Pancreas (tissue), 10 donors: ENCODE results near the gene KRT74. TPM values are rescaled to one million over a fixed set of nuclear protein-coding genes. Genes with fewer than 3 reads are reported as not detected.
"Not testable (repeated sequence)": the region's sequence is repeated elsewhere in the genome, so short reads cannot be mapped to it uniquely, and the experiment has no call there.

Experiments used
- ATAC-seq, 4 donors: fragments of 200-7000 bp; cut with Tn5 transposase; one replicate each; pipeline versions ENCODE4 v1.8.0 to v1.9.1; 2020; ENCODE audit warnings: mild to moderate bottlenecking in 4 of 4, moderate library complexity in 4 of 4
- DNase-seq, 6 donors: peaks; one replicate each; pipeline ENCODE4 v3.0.0-alpha.2; 2020
- FAIRE-seq: peaks from 2 replicates; lab custom pipeline; 2012; peaks lifted over from hg19 to GRCh38; lab: Jason Lieb, UNC
- H3K27ac ChIP-seq, 4 donors: fragments of 200-600 bp; sonication (generic); 1 replicate in 3 of 4; 2 replicates in 1 of 4; pipeline versions ENCODE4 v1.5.0 to v1.8.0; 2020
- H3K27me3 ChIP-seq, 4 donors: fragments of 200-600 bp; one replicate each; pipeline ENCODE4 v1.8.0; 2021
- H3K36me3 ChIP-seq, 3 donors: fragments of 200-600 bp; sonication (generic) in 1 of 3; one replicate each; pipeline versions ENCODE4 v1.5.0 to v1.8.0; 2020 to 2021
- H3K4me1 ChIP-seq, 3 donors: fragments of 200-600 bp; one replicate each; pipeline ENCODE4 v1.8.0; 2021
- H3K4me3 ChIP-seq, 4 donors: fragments of 200-600 bp; sonication (generic) in 2 of 4; one replicate each; pipeline versions ENCODE4 v1.5.0 to v1.8.0; 2020 to 2021
- H3K9me3 ChIP-seq, 4 donors: fragments of 200-600 bp; one replicate each; pipeline ENCODE4 v1.8.0; 2021
- CTCF ChIP-seq, 4 donors: fragments of 200-600 bp; sonication (generic) in 3 of 4; IDR thresholded peaks; one replicate each; pipeline versions ENCODE4 v1.5.0 to v1.8.0; 2021; ENCODE audit warnings: antibody characterized with exemption in 4 of 4
- WGBS, 2 donors: extraction: QIAGEN DNeasy Blood & Tissue Kit; methylation state at CpG; one replicate each; pipeline ENCODE4 v1.1.7; 2013; 5-methylcytosine and 5-hydroxymethylcytosine counted together
- intact Hi-C, 3 donors: fragments of 100-400 bp; cut with DNase I; formaldehyde crosslinking; loops; one replicate each; pipeline versions ENCODE4 v1.11.1 to v1.14.2; 2022
- polyA plus RNA-seq, 2 donors: library from polyadenylated mRNA; stranded (reverse); fragments of 200-250 nt; gene quantifications; one replicate each; pipeline ENCODE4 v1.2.3, GENCODE V29; 2013
- total RNA-seq, 6 donors: library from RNA; stranded (reverse); fragmentation: NEBNext Ultra II Directional in 4 of 6; extraction: Animal tissue kit (Norgen Biotek cat#: 25700) in 4 of 6; gene quantifications; one replicate each; pipeline versions ENCODE4 v1.2.1 to v1.2.4, GENCODE V29; 2021 to 2023
- donor health status: healthy with polysubstance abuse.
- donor health status: DM: no; HTN: no; CAD: no; lungs with moderate emphysema.
- donor health status: DM: no; HTN: no; CAD: no.
- donor health status: control.
- donor health status: control.
- donor health status: Bipolar disorder and iron deficiency.
- donor health status: DM: yes; HTN: yes; CAD: no.
- donor health status: DM: no; HTN: no; CAD: no.
- donor health status: DM: no; HTN: no; CAD: no.
- donor health status: DM: yes; HTN: yes; CAD: no.

Gene KRT74
- total and polyA plus RNA-seq, 8 donors: not detected

DNA sequence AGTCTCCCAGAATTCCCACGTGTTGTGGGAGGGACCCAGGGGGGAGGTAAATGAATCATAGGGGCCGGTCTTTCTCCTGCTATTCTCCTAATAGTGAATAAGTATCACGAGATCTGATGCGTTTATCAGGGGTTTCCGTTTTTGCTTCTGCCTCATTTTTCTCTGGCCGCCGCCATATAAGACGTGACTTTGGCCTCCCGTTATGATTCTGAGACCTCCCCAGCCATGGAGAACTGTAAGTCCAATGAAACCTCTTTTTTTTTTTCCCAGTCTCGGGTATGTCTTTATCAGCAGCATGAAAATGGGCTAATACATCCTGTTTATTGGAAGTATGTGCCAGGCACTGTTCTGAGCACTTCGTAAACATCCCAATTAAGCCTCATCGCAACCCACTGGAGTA lies 26.8 kb upstream of the KRT74 start:
- ATAC-seq: no peak
- TF ChIP-seq CTCF (IDR thresholded peaks at IDR 0.05): no peak
- no peak overlapping the region for H3K4me3 ChIP-seq
- DNase-seq: no peak
- peaks cover 0 to 10% (median 4%) of the 10 kb centered on the region in 4 donors for H3K27me3 ChIP-seq
- H3K27ac ChIP-seq: no peak overlapping the region
- H3K36me3 ChIP-seq: no peaks in the 10 kb centered on the region
- no peak for FAIRE-seq
- intact Hi-C loops: no loop called here
- 76 to 86% methylated on average over 12 of the region's 12 CpGs for WGBS, 2 donors
- no peaks in the 10 kb centered on the region for H3K4me1 ChIP-seq
- no peaks in the 10 kb centered on the region for H3K9me3 ChIP-seq

DNA sequence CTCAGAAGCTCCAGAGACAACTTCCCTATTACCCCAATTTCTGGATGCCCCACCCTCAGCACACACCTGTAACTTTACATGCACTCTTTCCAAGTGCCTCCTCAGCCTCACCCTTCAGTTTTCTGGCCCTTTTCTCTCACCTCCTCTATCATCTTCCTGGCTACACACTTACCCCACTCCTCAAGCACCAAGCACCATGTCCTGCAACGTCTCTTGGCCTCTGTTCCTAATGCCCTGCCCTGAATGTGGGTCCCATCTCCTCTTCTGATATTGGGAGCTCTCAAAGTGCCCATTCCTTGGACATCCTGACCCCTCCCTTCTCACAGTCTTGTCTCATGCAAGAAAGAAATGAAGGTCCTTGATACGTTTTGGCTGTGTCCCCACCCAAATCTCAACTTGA lies 26.4 kb upstream of the KRT74 start:
- intact Hi-C loops: no loop called here
- FAIRE-seq (no peak), ATAC-seq (no peak), DNase-seq (no peak)
- Histone ChIP-seq H3K27me3 (peaks cover 0 to 11% (median 4%) of the 10 kb centered on the region in 4 donors), H3K9me3 (no peaks in the 10 kb centered on the region), H3K4me3 (no peak overlapping the region), H3K27ac (no peak overlapping the region), H3K4me1 (no peaks in the 10 kb centered on the region), H3K36me3 (no peaks in the 10 kb centered on the region)
- no peak for TF ChIP-seq CTCF (IDR thresholded peaks at IDR 0.05)
- 40 to 53% methylated on average over 2 of the region's 2 CpGs for WGBS, 2 donors

- Histone ChIP-seq H3K9me3 (no peaks in the 10 kb centered on the region), H3K4me1 (no peaks in the 10 kb centered on the region), H3K4me3 (no peak overlapping the region), H3K27ac (no peak overlapping the region), H3K27me3 (peaks cover 0 to 15% (median 4%) of the 10 kb centered on the region in 4 donors), H3K36me3 (no peaks in the 10 kb centered on the region)
- intact Hi-C loops: no loop called here
- WGBS, 2 donors: 67 to 70% methylated on average over 5 of the region's 5 CpGs
- DNase-seq (no peak), FAIRE-seq (no peak), ATAC-seq (no peak)
- TF ChIP-seq CTCF (IDR thresholded peaks at IDR 0.05): no peak
These were observed 25.3 kb upstream of the KRT74 start for GRCh38 chr12:52598966-52599365.

- DNase-seq, H3K27ac ChIP-seq, ATAC-seq, H3K36me3 ChIP-seq, FAIRE-seq, H3K9me3 ChIP-seq, H3K4me3 ChIP-seq, intact Hi-C loops, H3K4me1 ChIP-seq, H3K27me3 ChIP-seq: not testable (repeated sequence)
- 90 to 93% methylated on average over 4 of the region's 4 CpGs for WGBS, 2 donors
These were observed 20.6 kb upstream of the KRT74 start for GRCh38 chr12:52594237-52594636.

DNA sequence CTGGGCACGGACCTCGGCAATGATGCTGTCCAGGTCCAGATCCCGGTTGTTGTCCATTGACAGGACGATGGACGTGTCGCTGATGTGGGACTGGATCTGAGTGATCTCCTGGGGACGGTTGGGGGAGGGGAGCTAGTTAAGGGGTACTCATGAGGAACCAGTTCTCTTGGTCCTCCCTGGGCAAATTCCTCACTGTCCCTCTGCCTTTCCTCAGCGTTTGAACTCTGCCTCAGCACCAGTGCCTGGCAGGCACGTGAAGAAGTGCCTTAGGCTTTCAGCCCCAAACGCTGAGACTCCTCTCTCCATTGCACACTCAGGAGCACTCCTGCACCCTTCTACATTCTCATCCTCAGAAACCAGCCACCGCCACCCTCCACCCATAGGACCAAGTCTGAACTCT lies 17.9 kb upstream of the KRT74 start:
- no peak overlapping the region for H3K27ac ChIP-seq
- 74 to 80% methylated on average over 11 of the region's 11 CpGs for WGBS, 2 donors
- intact Hi-C loops: no loop called here
- DNase-seq (no peak), FAIRE-seq (no peak), ATAC-seq (no peak)
- no peaks in the 10 kb centered on the region for H3K9me3 ChIP-seq
- no peaks in the 10 kb centered on the region for H3K36me3 ChIP-seq
- H3K27me3 ChIP-seq: peaks cover 0 to 4% (median 0%) of the 10 kb centered on the region in 4 donors
- no peak for TF ChIP-seq CTCF (IDR thresholded peaks at IDR 0.05)
- no peak overlapping the region for H3K4me3 ChIP-seq
- H3K4me1 ChIP-seq: no peaks in the 10 kb centered on the region
